Measurements from ENCODE around the gene FLNB. TPM values are rescaled to one million over a fixed set of nuclear protein-coding genes. Genes with fewer than 3 reads are reported as not detected.
"Not testable (repeated sequence)": the region's sequence is repeated elsewhere in the genome, so short reads cannot be mapped to it uniquely, and the experiment has no call there.

Gene FLNB
- total RNA-seq, 2 donors from 2014 or later, result 104 to 121 TPM

GRCh38 chr3:57985984-57986246 is 22.3 kb upstream of the FLNB start:
- no peaks in the 10 kb centered on the region for H3K36me3 ChIP-seq (replicated peaks in 1 of 2; ENCODE audit: insufficient read depth in 1 of 2, low read depth in 2 of 2)
- H3K9me3 ChIP-seq, result no peaks in the 10 kb centered on the region
- no peak overlapping the region for H3K4me3 ChIP-seq
- TF ChIP-seq CTCF (IDR thresholded peaks at IDR 0.05), result no peak
- no peak for TF ChIP-seq POLR2A (IDR thresholded peaks at IDR 0.05)
- H3K27ac ChIP-seq, result no peak overlapping the region
- H3K27me3 ChIP-seq, result no peaks in the 10 kb centered on the region
- 92 to 94% methylated on average over 2 of the region's 2 CpGs for WGBS, 2 donors
- no peak for ATAC-seq
- intact Hi-C loops (cut with DNase I), result no loop called here
- no peak for DNase-seq
- no peaks in the 10 kb centered on the region for H3K4me1 ChIP-seq

GRCh38 chr3:57986261-57986660 is 22.0 kb upstream of the FLNB start:
- no peaks in the 10 kb centered on the region for H3K9me3 ChIP-seq
- ATAC-seq (no peak), DNase-seq (no peak)
- H3K4me1 ChIP-seq, result no peaks in the 10 kb centered on the region
- TF ChIP-seq CTCF (IDR thresholded peaks at IDR 0.05) (no peak), POLR2A (IDR thresholded peaks at IDR 0.05) (no peak)
- intact Hi-C loops (cut with DNase I), result no loop called here
- 89 to 93% methylated on average over 4 of the region's 4 CpGs for WGBS, 2 donors
- H3K27ac ChIP-seq, result no peak overlapping the region
- no peaks in the 10 kb centered on the region for H3K36me3 ChIP-seq (replicated peaks in 1 of 2; ENCODE audit: insufficient read depth in 1 of 2, low read depth in 2 of 2)
- H3K4me3 ChIP-seq, result no peak overlapping the region
- no peaks in the 10 kb centered on the region for H3K27me3 ChIP-seq

- intact Hi-C loops (cut with DNase I); H3K27ac ChIP-seq; H3K36me3 ChIP-seq (replicated peaks in 1 of 2; ENCODE audit: insufficient read depth in 1 of 2, low read depth in 2 of 2); ATAC-seq; H3K4me1 ChIP-seq; DNase-seq; H3K9me3 ChIP-seq; H3K27me3 ChIP-seq; H3K4me3 ChIP-seq: not testable (repeated sequence)
- 72 to 83% methylated on average over 8 of the region's 8 CpGs for WGBS, 2 donors
Observed at GRCh38 chr3:57989198-57989597, 19.0 kb upstream of the FLNB start.

GRCh38 chr3:57989646-57990045 is 18.6 kb upstream of the FLNB start:
- Histone ChIP-seq H3K27ac (no peak overlapping the region), H3K4me1 (peaks cover 3% of the 10 kb centered on the region), H3K27me3 (no peaks in the 10 kb centered on the region), H3K36me3 (replicated peaks in 1 of 2; ENCODE audit: insufficient read depth in 1 of 2, low read depth in 2 of 2) (no peaks in the 10 kb centered on the region), H3K9me3 (no peaks in the 10 kb centered on the region), H3K4me3 (no peak overlapping the region)
- TF ChIP-seq POLR2A (IDR thresholded peaks at IDR 0.05) (no peak), CTCF (IDR thresholded peaks at IDR 0.05) (no peak)
- ATAC-seq (no peak), DNase-seq (no peak)
- intact Hi-C loops (cut with DNase I), result no loop called here
- 88 to 100% methylated on average over 1 of the region's 1 CpG for WGBS, 2 donors

GRCh38 chr3:57992452-57993213 is 15.6 kb upstream of the FLNB start:
- no peak overlapping the region for H3K4me3 ChIP-seq
- H3K36me3 ChIP-seq (replicated peaks in 1 of 2; ENCODE audit: insufficient read depth in 1 of 2, low read depth in 2 of 2), result no peaks in the 10 kb centered on the region
- no peaks in the 10 kb centered on the region for H3K9me3 ChIP-seq
- WGBS, 2 donors, result 91 to 93% methylated on average over 9 of the region's 9 CpGs
- H3K27ac ChIP-seq, result no peak overlapping the region
- intact Hi-C loops (cut with DNase I), result no loop called here
- ATAC-seq (no peak), DNase-seq (no peak)
- no peaks in the 10 kb centered on the region for H3K27me3 ChIP-seq
- peaks cover 3% of the 10 kb centered on the region for H3K4me1 ChIP-seq
- TF ChIP-seq POLR2A (IDR thresholded peaks at IDR 0.05), result no peak
- TF ChIP-seq CTCF (IDR thresholded peaks at IDR 0.05), result no peak
